Pons (tissue), 1 donor: ENCODE data around the gene PCNX2.
"Not testable (repeated sequence)": the region's sequence is repeated elsewhere in the genome, so short reads cannot be mapped to it uniquely, and the experiment has no call there.

Experiments
- DNase-seq: peaks from one replicate; pipeline ENCODE4 v3.0.0-alpha.2; 2016; ENCODE audit warnings: low spot score

PCNX2 gene

GRCh38 chr1:233105225-233105624 lies 190.3 kb downstream of the PCNX2 start:
- no peak for DNase-seq

DNA sequence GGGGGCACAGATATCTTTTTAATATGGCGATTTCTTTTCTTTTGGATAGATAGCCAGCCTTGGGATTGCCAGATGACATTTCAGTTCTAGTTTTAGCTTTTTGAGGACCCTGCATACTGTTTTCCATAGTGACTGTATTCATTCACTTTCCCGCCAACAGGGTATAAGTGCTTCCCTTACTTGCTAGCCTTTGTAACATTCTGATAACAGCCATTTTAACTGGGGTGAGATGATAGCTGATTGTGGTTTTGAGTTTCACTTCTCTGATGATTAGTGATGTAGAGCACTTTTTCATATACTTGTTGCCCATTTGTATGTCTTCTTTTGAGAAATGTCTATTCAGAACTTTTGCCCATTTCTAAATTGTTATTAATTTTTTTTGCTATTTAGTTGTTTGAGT lies 193.2 kb downstream of the PCNX2 start:
- no peak for DNase-seq

- DNase-seq, result no peak
Observed at GRCh38 chr1:233097959-233098580, 197.5 kb downstream of the PCNX2 start.

DNA sequence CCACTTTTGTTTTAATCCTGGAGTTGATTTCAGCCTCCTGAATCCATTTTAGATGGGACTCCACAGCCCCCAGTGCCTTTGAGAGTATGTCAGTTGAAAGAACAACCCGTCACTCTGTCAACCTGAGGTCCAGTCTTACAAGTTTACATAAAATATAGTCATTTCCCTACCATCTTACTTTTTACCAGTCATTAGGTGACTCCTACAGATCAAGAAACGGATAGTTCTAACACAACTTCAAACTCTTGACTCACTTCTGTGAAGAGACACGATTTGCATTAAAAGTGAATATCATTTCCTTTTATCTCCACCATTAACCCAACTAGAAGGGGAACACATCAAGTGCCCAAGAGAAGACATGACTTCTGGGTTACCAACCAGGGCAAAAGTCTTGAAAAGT lies 198.0 kb downstream of the PCNX2 start:
- DNase-seq, result no peak

DNA sequence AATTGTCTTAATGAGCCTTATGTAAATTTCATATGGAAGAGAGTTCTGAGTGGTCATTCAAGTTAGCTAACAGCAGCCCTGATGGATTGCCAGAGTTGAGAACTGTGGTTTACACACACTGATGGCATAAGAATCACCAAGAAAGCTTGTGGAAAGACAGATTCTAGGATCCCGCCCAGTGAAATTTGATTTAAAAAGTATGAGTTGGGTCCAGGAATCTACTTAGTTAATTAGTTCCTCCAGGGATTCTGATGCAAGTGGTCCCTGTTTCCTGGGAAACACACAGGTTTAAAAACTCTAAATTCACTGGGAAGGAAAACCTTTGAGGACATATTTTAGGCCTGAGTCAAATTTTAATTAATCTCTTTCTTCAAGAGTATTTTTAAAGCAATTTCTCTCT lies 200.8 kb downstream of the PCNX2 start:
- no peak for DNase-seq

DNA sequence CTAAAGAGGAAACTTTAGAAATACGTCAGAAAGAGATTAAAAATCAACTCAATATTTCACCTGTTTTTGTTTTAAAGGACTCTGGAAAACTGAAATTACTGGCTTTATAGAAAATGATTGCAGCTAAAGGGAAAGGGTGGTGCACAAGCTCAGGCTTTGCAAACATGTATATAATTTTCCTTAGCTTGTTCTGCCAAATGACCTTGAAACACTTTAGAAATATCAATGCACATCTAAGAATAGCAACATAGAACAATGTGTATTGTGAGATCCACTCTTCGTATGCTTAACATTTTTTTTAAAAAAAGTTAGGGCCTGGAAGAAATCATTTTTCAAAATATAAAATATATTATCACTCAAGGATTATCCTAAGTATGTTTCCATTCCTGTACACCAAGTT lies 201.3 kb downstream of the PCNX2 start:
- DNase-seq, result no peak

DNA sequence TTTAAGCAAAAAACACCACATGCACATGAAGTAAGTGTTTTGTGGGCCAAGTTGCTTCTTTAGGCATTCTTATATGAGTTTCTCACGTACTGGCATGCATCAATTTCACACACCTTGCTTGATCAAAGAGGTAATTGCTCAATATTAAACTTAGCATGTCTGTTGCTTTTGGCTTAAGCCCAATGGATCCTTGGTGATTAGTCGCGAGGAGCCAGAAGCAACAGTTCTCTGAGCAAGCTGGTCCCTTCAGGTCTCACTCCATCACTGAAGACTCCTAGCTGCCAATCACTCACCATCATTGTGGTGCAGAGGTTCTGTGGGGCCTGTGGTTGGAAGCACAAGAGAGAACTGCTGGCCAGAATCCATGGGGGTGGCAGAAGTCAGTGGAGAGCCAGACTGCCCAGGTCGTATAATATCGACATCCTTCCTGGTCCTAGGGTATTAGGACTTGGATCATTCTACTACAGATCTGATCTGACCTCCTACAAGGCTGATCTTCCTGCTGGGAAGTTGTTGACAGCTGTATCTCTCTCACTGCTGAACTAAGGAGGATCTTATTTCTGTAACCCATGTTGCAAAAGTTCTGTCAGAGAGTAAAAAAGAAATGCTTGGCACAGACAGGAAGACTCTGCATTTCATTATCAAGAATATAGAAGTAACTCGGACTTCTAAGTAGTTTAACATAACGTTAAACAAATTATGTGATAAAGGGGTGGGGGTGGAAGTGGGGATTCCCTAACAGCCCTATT lies 204.6 kb downstream of the PCNX2 start:
- no peak for DNase-seq

GRCh38 chr1:233089251-233089650 lies 206.3 kb downstream of the PCNX2 start:
- DNase-seq, result no peak

DNA sequence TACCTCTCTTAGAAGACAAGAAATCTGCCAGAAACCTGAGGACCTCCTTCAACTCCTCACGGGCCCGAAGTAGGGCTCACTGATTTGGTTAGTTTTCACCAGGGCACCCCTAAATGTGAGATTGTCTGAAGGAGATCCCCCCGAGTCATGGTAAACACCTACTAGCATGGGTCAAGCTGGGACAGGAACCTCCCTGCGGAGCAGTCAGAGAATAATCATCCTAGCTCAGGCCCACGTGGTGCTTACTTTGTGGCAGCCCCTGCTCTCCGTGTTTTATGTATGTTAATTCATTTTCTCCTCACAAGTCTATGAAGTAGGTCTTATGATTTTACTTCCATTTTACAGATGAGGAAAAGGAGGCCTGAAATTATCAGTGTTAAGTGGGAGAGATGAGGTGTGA lies 206.9 kb downstream of the PCNX2 start:
- no peak for DNase-seq

DNA sequence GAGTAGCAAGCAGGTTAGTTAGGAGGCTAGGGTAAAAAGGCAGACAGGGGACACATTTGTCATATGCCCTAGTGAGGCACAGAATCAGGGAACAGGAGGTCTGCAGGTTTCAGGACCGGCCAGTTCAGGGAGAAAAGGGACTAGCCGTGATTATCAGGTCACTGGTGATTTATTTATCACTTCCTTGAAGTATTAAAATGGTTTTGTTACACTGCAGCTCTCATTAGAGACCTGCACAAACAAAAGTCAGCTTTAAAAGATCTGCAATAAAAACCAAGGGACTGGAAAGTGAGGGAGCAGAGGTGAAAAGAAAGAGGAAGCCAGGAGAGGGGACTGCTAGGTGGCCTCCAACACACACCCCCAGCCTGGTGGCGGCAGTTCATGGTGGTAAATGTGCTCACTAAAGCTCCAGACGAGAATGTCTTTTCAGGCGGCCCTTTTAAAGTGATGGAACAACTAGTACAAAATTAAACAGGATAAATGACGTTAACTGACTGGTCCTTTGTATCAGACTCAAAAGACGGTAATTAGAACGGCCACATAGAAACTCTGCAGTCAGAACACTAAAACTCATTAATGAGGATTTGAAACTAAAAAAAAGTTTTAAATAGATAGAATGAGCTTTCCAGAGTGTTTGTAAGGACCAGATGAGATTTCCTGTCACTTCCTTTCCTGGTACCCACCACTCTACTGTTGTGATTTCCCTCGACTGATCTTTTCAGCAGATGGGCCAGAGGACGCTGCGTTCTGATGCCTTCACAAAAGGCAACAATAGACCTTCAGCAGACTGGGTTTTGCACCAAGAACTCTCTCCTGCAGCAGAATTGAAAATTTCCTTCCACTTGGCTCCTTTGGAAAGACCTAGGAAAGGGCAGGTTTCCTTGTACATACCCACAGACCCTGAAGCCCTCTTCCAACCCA lies 208.3 kb downstream of the PCNX2 start:
- DNase-seq, result no peak

DNA sequence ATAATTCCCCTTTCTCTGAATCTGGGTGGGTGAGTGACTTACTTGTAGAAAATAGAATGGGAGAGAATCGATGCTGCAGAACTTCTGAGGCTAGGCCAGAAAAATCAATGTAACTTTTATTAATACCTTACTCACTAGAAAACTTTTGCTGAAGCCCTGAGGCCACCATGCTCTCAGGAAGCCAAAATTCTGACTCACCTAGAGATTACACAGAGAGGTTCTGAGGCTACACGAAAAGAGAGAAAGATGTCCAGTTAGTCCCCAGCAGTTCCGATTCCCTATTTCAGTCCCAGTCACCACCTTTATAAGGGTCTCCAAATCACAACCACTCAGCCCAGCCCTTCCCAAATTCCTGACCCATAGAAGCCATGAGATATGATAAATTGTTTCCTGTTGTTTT lies 210.0 kb downstream of the PCNX2 start:
- no peak for DNase-seq

- no peak for DNase-seq
Observed at GRCh38 chr1:233082778-233083550, 212.6 kb downstream of the PCNX2 start.

DNA sequence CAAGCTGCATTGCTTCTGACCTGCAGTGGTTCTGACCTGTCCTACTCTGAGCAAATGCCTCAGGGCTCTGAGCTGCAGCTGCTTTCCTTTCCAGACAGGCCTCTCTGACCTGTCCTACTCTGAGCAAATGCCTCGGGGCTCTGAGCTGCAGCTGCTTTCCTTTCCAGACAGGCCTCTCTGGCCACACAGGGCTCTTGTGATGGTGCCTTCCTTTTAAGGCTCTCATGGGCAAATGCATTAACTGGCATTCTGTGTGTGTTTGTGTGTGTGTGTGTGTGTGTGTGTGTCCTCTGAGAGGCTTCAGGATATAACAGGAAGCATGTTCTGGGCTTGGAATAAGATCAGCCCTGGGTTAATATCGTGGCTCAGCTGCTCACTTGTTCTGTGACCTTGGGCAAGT lies 213.8 kb downstream of the PCNX2 start:
- no peak for DNase-seq

GRCh38 chr1:233080827-233081226 lies 214.7 kb downstream of the PCNX2 start:
- DNase-seq, result not testable (repeated sequence)

DNA sequence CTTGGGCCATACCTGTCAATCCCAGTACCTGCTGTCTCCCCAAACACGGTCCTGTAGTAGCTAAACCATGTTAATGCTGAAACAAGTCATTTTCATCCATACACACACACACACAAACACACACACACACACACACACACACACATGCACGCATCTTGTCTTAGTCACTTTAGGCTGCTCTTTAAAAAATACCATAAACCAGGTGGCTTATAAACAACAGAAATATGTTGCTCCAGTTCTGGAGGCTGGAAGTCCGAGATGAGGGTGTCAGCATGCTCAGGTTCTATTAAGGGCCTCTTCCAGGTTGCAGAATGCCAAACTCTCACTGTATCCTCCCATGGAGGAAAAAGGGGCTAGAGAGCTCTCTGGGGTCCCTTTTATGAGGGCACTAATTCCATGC lies 215.2 kb downstream of the PCNX2 start:
- DNase-seq, result no peak

DNA sequence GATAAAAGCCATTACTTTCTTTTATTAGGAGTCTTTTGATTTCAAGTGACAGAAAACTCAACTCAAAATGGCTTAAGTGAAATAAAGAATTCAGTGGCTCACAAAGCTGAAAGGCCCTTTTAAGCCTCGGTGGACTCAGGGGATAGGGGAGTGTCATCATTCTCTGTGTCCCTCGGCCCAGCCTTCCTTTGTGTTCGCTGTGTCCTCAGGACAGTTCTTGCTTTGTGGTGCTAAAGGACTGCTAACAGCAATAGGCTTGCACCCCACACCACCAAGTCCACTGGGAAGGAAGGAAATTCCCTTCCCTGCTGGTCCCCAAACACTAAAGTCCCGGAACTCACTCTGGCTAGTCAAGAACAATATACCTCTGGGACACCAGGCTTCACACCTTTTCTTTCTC lies 216.0 kb downstream of the PCNX2 start:
- DNase-seq, result no peak

DNA sequence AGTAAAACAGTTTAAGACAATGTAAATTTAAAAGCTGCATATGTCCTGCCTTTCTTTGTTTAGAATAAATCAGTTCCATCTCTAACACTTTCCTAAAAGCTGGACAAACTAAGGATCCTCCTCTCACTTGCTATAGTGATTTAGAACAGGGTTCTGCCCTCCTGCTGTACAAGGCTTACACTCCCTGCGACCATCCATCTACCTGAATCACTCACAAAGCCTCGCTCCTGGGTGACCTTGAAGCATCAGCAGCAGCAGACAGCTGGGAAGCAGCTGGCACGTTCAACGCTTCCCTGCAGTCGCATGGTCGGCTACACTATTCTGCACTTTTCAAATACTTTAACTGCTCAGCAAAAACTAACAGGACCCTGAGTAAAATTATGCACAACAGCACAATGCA lies 217.1 kb downstream of the PCNX2 start:
- no peak for DNase-seq

GRCh38 chr1:233075915-233076295 lies 219.6 kb downstream of the PCNX2 start:
- DNase-seq, result no peak

DNA sequence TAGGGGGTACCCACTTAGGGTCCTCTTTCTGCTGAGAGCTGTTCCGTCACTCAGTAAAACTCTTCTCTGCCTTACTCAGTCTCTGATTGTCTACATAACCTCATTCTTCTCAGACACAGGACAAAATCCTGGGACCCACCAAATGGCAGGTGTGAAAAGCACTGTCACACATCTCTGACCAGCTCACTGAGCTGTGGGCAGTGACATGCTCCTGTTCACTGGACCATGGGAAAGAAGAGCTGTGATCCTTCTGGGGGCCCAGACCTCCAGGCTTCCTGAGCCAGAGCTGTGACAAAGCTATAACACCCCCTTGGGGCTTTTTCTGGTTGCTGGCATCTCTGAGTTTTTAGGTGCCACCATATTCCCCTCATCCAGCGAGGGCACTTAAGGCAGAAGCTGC lies 229.4 kb downstream of the PCNX2 start:
- no peak for DNase-seq

GRCh38 chr1:233065685-233066084 lies 229.8 kb downstream of the PCNX2 start:
- DNase-seq, result no peak

DNA sequence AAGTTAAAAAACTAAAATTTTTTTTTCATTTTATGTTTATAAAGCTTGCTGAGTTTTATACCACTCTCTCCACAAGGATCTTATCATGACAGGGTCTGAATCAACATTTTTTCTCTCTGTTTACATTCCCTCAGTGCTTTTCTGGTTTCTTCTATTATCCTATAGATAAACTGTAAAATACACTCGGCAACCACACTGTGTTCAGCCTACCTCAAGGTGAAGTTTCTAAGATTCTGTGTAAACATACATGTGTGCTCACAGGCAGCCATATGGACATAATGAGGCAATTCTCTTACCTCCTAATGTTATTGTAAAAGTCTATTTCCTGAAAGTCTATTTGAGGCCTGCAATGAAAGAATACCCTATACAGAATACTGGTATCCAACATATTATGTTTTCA lies 230.5 kb downstream of the PCNX2 start:
- DNase-seq, result no peak

DNA sequence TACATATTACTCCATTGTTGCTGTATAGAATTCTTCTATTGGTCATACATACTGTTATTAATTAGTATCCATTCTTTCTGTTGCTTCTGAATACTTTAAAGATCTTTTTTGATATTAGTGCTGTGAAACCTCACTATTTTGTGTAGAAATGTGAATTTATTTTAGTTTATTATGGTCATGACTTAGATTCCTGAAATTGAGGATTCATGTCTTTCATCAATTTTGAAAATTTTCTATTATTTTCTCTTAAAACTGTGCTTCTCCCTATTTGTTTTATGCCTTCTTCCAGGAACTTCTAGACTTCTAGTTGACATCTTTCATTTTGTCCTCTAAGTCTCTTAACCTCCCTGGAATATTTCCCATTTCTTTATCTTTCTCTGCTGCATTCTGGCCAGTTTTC lies 232.1 kb downstream of the PCNX2 start:
- DNase-seq, result no peak
